A549 (cell line): ENCODE results near the gene LPIN3. TPM values are rescaled to one million over a fixed set of nuclear protein-coding genes. Genes with fewer than 3 reads are reported as not detected.

ENCODE experiments used
- ATAC-seq, 2 experiments: fragments of 200-7000 bp in 1 of 2; fragments of >200 bp in 1 of 2; cut with Nextera tagmentation in 1 of 2; cut with Tn5 transposase in 1 of 2; 3 replicates each; pipeline versions ENCODE4 v1.8.0 to v1.9.1; 2018 to 2020; ENCODE audit warnings: mild to moderate bottlenecking in 1 of 2, moderate library complexity in 1 of 2
- CTCF ChIA-PET: fragments of 300-600 bp; sonication (Branson Sonifier 250); formaldehyde crosslinking; extraction: SDS; loops from one replicate; lab custom pipeline; 2021; ENCODE audit warnings: antibody characterized with exemption, inconsistent platforms; lab: Yijun Ruan, JAX
- POLR2A ChIA-PET: fragments of 350-600 bp; formaldehyde crosslinking; extraction: SDS; loops from one replicate; lab custom pipeline; 2021; ENCODE audit warnings: antibody characterized with exemption, inconsistent platforms; lab: Yijun Ruan, JAX
- DNase-seq, 2 experiments: peaks; one replicate each; pipeline versions ENCODE4 v3.0.0 to v3.0.0-alpha.2; 2011 to 2016; ENCODE audit warnings: low read depth in 1 of 2, low spot score in 1 of 2
- FAIRE-seq: peaks from 2 replicates; lab custom pipeline; 2011; peaks lifted over from hg19 to GRCh38; lab: Jason Lieb, UNC
- H3K27ac ChIP-seq, 2 experiments: fragments of >200 bp; sonication (Bioruptor Twin); formaldehyde crosslinking; 3 replicates each; pipeline ENCODE4 v1.5.1; 2016 to 2017
- H3K4me1 ChIP-seq: fragments of >200 bp; sonication (Bioruptor Twin); formaldehyde crosslinking; 3 replicates; pipeline ENCODE4 v1.6.1; 2016
- H3K4me2 ChIP-seq: fragments of >200 bp; sonication (Bioruptor Twin); formaldehyde crosslinking; 3 replicates; pipeline ENCODE4 v1.6.1; 2016
- H3K4me3 ChIP-seq: fragments of >200 bp; sonication (Bioruptor Twin); formaldehyde crosslinking; 3 replicates; pipeline ENCODE4 v1.5.1; 2016
- H3K9me3 ChIP-seq: fragments of >200 bp; sonication (Bioruptor Twin); formaldehyde crosslinking; 3 replicates; pipeline ENCODE4 v1.6.1; 2016
- BHLHE40 ChIP-seq: IDR thresholded peaks from 2 replicates; pipeline ENCODE4 v1.6.1; 2012; ENCODE audit warnings: low read depth, low read length, inconsistent platforms
- CHD2 ChIP-seq: fragments of 150-350 bp; IDR thresholded peaks from 2 replicates; pipeline ENCODE4 v1.6.1; 2014; ENCODE audit warnings: low read length; ENCODE audit not compliant: partially characterized antibody
- EHMT2 ChIP-seq: fragments of 200-600 bp; sonication (generic); IDR thresholded peaks from 2 replicates; pipeline ENCODE4 v1.6.1; 2016; ENCODE audit warnings: antibody characterized with exemption, low read depth, mild to moderate bottlenecking, moderate library complexity
- FOSL2 ChIP-seq, 2 experiments: fragments of 450-650 bp in 1 of 2; fragments of >200 bp in 1 of 2; sonication (Bioruptor Twin) in 1 of 2; formaldehyde crosslinking; IDR thresholded peaks; 2 replicates each; pipeline versions ENCODE4 v1.5.0 to v1.6.1; 2016 to 2020; ENCODE audit warnings: mild to moderate bottlenecking in 1 of 2, moderate library complexity in 1 of 2
- FOXS1 ChIP-seq: fragments of 250-450 bp; sonication (Bioruptor Pico); IDR thresholded peaks from 2 replicates; pipeline ENCODE4 v1.5.0; 2020; ENCODE audit warnings: mild to moderate bottlenecking, moderate library complexity
- GATA3 ChIP-seq: IDR thresholded peaks from 2 replicates; pipeline ENCODE4 v1.6.1; 2012; ENCODE audit warnings: borderline replicate concordance
- HEYL ChIP-seq: fragments of 250-450 bp; sonication (Bioruptor Pico); IDR thresholded peaks from 2 replicates; pipeline ENCODE4 v1.8.0; 2021; ENCODE audit warnings: mild to moderate bottlenecking, moderate library complexity
- HOXA7 ChIP-seq: fragments of 250-450 bp; sonication (Bioruptor Pico); IDR thresholded peaks from 2 replicates; pipeline ENCODE4 v1.5.0; 2020; ENCODE audit warnings: mild to moderate bottlenecking, moderate library complexity
- HOXB5 ChIP-seq: fragments of 250-450 bp; sonication (Bioruptor Pico); IDR thresholded peaks from 2 replicates; pipeline ENCODE4 v1.5.0; 2020; ENCODE audit warnings: mild to moderate bottlenecking, moderate library complexity
- JUNB ChIP-seq: fragments of >200 bp; sonication (Bioruptor Twin); formaldehyde crosslinking; IDR thresholded peaks from 2 replicates; pipeline ENCODE4 v1.6.1; 2016
- KDM1A ChIP-seq: fragments of 200-600 bp; sonication (generic); IDR thresholded peaks from 2 replicates; pipeline ENCODE4 v1.6.1; 2016; ENCODE audit warnings: low read depth, mild to moderate bottlenecking
- KDM5A ChIP-seq: fragments of 200-600 bp; sonication (generic); IDR thresholded peaks from 2 replicates; pipeline ENCODE4 v1.6.1; 2016; ENCODE audit warnings: antibody characterized with exemption, mild to moderate bottlenecking
- MAZ ChIP-seq: fragments of 150-350 bp; IDR thresholded peaks from 2 replicates; pipeline ENCODE4 v1.6.1; 2014; ENCODE audit warnings: antibody characterized with exemption, low read depth, low read length, borderline replicate concordance
- NFE2L2 ChIP-seq: fragments of 150-350 bp; conservative IDR thresholded peaks from 2 replicates; pipeline ENCODE4 v1.6.1; 2014; ENCODE audit warnings: low read length
- PHF8 ChIP-seq: fragments of 200-600 bp; sonication (generic); IDR thresholded peaks from 2 replicates; pipeline ENCODE4 v1.6.1; 2016; ENCODE audit warnings: low read depth, mild to moderate bottlenecking, antibody characterized with exemption, moderate library complexity, borderline replicate concordance
- POLR2A ChIP-seq: IDR thresholded peaks from 2 replicates; pipeline ENCODE4 v1.6.1; 2012; ENCODE audit warnings: mild to moderate bottlenecking, low read length
- RAD21 ChIP-seq, 2 experiments: fragments of >200 bp in 1 of 2; sonication (Bioruptor Twin) in 1 of 2; formaldehyde crosslinking in 1 of 2; IDR thresholded peaks in 1 of 2; conservative IDR thresholded peaks in 1 of 2; 2 replicates in 1 of 2; 3 replicates in 1 of 2; pipeline ENCODE4 v1.6.1; 2012 to 2018; ENCODE audit warnings: inconsistent platforms in 1 of 2
- RNF2 ChIP-seq: fragments of 200-600 bp; sonication (generic); IDR thresholded peaks from 2 replicates; pipeline ENCODE4 v1.6.1; 2016; ENCODE audit warnings: low read depth, mild to moderate bottlenecking, antibody characterized with exemption, moderate library complexity, borderline replicate concordance
- SREBF2 ChIP-seq: fragments of 450-650 bp; IDR thresholded peaks from 2 replicates; pipeline ENCODE4 v1.6.1; 2014; ENCODE audit warnings: mild to moderate bottlenecking, moderate library complexity
- TFCP2L1 ChIP-seq: fragments of 250-450 bp; sonication (Bioruptor Pico); IDR thresholded peaks from 2 replicates; pipeline ENCODE4 v1.5.0; 2021; ENCODE audit warnings: mild to moderate bottlenecking
- ZC3H11A ChIP-seq: fragments of 450-650 bp; IDR thresholded peaks from 2 replicates; pipeline ENCODE4 v1.6.1; 2014; ENCODE audit warnings: antibody characterized with exemption, mild to moderate bottlenecking
- ZNF302 ChIP-seq: fragments of 250-450 bp; sonication (Bioruptor Pico); IDR thresholded peaks from 2 replicates; pipeline ENCODE4 v1.9.0; 2021; ENCODE audit warnings: inconsistent platforms, mild to moderate bottlenecking, moderate library complexity
- ZSCAN20 ChIP-seq: fragments of 250-450 bp; sonication (Bioruptor Pico); IDR thresholded peaks from 2 replicates; pipeline ENCODE4 v1.8.0; 2022; ENCODE audit warnings: mild to moderate bottlenecking, moderate library complexity
- WGBS: methylation state at CpG from one replicate; pipeline ENCODE4 v1.1.6; 2017; ENCODE audit errors: missing lambda C conversion rate; 5-methylcytosine and 5-hydroxymethylcytosine counted together
- polyA plus RNA-seq, 4 experiments: library from polyadenylated mRNA; depleted of rRNA in 3 of 4; stranded (reverse); fragments of >200 nt; fragmentation: RNase III in 1 of 4; extraction: RNeasy Plus Mini Kit Qiagen cat#74134 plus additional on column Dnase treatment in 1 of 4; gene quantifications; 2 replicates in 3 of 4; 3 replicates in 1 of 4; pipeline ENCODE4 v1.2.3, GENCODE V29; 2011 to 2017
- TF ChIP-seq, protein P1 (sequence below): fragments of 200-600 bp; sonication (generic); IDR thresholded peaks from 2 replicates; pipeline ENCODE4 v1.6.1; 2016; ENCODE audit warnings: antibody characterized with exemption, mild to moderate bottlenecking, moderate library complexity
- TF ChIP-seq, protein P2 (sequence below): fragments of 250-450 bp; sonication (Bioruptor Pico); IDR thresholded peaks from 2 replicates; pipeline ENCODE4 v1.5.0; 2021; ENCODE audit warnings: mild to moderate bottlenecking, moderate library complexity, borderline replicate concordance

The LPIN3 gene
- polyA plus RNA-seq, 2 of the 4 experiments (the other 2 are of a cell fraction), result 6.3 to 14.4 TPM

DNA sequence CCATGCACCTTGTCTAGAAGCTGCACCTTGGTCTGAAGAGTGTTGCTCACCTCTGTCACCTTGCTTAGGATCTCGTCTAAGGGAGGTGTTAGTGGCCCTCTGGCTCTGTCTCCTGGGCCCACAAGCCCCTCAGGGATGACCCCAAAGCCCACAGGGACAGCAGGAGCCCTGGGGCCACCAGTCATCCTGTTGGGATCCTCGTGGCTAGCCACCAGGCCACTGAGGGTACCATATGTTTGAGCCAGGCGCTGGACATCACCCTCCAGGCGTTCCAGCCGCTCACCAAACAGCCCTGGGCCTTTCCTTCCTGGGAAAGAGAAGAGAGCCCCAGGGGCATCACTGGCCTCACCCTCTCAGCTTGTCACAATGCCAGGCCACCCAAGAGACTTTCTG, 22.1 kb downstream of the LPIN3 start:
- no peak for ATAC-seq
- 75% methylated on average over 5 of the region's 5 CpGs for WGBS

DNA sequence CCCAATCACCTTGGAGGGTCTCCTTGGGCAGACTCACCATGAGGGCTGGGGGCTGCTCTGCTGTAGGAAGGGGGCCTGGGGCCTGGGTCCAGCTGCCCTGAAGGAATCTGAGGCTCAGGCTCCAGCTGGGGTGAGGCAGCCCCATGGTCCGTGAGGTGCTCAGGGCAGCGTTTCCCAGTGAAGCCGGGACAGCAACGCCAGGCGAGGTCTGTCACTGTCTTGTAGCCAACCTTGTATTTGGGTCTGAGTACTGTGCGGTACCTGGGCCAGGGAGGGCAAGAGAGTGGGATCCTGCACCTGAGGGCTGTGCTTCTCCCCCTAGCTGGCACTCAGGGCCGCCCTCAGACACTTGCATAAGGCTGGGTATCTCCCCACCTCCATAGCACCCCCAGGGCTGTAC, 23.0 kb downstream of the LPIN3 start:
- TF ChIP-seq ZNF302 (CRISPR knock-in tag), result no peak
- no peak for TF ChIP-seq EHMT2
- TF ChIP-seq GATA3, result no peak
- TF ChIP-seq RAD21 (conservative IDR thresholded peaks at IDR 0.05 in 1 of 2, IDR thresholded peaks at IDR 0.05 in 1 of 2), result no peak
- no peak for TF ChIP-seq SREBF2
- TF ChIP-seq BHLHE40, result no peak
- no peak for TF ChIP-seq KDM5A
- no peak for TF ChIP-seq FOSL2 (IDR thresholded peaks at IDR 0.05)
- no peak for TF ChIP-seq FOSL2 (CRISPR knock-in tag; IDR thresholded peaks at IDR 0.05)
- no peak for TF ChIP-seq KDM1A
- no peak for TF ChIP-seq HEYL (CRISPR knock-in tag)
- TF ChIP-seq JUNB, result no peak
- TF ChIP-seq, all 56 proteins: peak for 0
- H3K4me3 ChIP-seq, result no peak overlapping the region
- FAIRE-seq (no peak), ATAC-seq (no peak; a peak in 1 of 6 replicates), DNase-seq (no peak)
- H3K27ac ChIP-seq, result no peak overlapping the region
- CTCF ChIA-PET, result interaction anchor here (1.2 to 1.6 kb wide), 4 partner anchors 20 to 191 kb away, joined by 4 to 7 read pairs (median 5); partner anchors contain the start of gene LPIN3
- peaks cover 4% of the 10 kb centered on the region; the same call in 1 of the 3 replicates for H3K4me1 ChIP-seq
- H3K4me2 ChIP-seq, result no peak overlapping the region
- no peaks in the 10 kb centered on the region for H3K9me3 ChIP-seq
- 70% methylated on average over 7 of the region's 7 CpGs for WGBS
- POLR2A ChIA-PET, result no interaction called here

More for the DNA sequence above, 22.1 kb downstream of the LPIN3 start:
- no peak overlapping the region for H3K4me2 ChIP-seq
- H3K27ac ChIP-seq, result no peak overlapping the region
- no peaks in the 10 kb centered on the region for H3K9me3 ChIP-seq
- peaks cover 4% of the 10 kb centered on the region; the same call in 1 of the 3 replicates for H3K4me1 ChIP-seq
- H3K4me3 ChIP-seq, result no peak overlapping the region
- TF ChIP-seq RAD21 (conservative IDR thresholded peaks at IDR 0.05 in 1 of 2, IDR thresholded peaks at IDR 0.05 in 1 of 2) (no peak), ZSCAN20 (CRISPR knock-in tag) (no peak), KDM5A (no peak), HOXA7 (CRISPR knock-in tag) (no peak), PHF8 (no peak), NFE2L2 (no peak), RNF2 (no peak), HOXB5 (CRISPR knock-in tag) (no peak), TFCP2L1 (no peak), MAZ (no peak), ZC3H11A (no peak), KDM1A (no peak), FOXS1 (CRISPR knock-in tag) (no peak), POLR2A (no peak), CHD2 (no peak), HEYL (CRISPR knock-in tag) (no peak)
- TF ChIP-seq, protein P1, sequence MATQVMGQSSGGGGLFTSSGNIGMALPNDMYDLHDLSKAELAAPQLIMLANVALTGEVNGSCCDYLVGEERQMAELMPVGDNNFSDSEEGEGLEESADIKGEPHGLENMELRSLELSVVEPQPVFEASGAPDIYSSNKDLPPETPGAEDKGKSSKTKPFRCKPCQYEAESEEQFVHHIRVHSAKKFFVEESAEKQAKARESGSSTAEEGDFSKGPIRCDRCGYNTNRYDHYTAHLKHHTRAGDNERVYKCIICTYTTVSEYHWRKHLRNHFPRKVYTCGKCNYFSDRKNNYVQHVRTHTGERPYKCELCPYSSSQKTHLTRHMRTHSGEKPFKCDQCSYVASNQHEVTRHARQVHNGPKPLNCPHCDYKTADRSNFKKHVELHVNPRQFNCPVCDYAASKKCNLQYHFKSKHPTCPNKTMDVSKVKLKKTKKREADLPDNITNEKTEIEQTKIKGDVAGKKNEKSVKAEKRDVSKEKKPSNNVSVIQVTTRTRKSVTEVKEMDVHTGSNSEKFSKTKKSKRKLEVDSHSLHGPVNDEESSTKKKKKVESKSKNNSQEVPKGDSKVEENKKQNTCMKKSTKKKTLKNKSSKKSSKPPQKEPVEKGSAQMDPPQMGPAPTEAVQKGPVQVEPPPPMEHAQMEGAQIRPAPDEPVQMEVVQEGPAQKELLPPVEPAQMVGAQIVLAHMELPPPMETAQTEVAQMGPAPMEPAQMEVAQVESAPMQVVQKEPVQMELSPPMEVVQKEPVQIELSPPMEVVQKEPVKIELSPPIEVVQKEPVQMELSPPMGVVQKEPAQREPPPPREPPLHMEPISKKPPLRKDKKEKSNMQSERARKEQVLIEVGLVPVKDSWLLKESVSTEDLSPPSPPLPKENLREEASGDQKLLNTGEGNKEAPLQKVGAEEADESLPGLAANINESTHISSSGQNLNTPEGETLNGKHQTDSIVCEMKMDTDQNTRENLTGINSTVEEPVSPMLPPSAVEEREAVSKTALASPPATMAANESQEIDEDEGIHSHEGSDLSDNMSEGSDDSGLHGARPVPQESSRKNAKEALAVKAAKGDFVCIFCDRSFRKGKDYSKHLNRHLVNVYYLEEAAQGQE, result no peak
- TF ChIP-seq, protein P2, sequence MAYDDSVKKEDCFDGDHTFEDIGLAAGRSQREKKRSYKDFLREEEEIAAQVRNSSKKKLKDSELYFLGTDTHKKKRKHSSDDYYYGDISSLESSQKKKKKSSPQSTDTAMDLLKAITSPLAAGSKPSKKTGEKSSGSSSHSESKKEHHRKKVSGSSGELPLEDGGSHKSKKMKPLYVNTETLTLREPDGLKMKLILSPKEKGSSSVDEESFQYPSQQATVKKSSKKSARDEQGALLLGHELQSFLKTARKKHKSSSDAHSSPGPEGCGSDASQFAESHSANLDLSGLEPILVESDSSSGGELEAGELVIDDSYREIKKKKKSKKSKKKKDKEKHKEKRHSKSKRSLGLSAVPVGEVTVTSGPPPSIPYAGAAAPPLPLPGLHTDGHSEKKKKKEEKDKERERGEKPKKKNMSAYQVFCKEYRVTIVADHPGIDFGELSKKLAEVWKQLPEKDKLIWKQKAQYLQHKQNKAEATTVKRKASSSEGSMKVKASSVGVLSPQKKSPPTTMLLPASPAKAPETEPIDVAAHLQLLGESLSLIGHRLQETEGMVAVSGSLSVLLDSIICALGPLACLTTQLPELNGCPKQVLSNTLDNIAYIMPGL (CRISPR knock-in tag), result no peak
- ChIA-PET CTCF (interaction anchor here (0.6 to 1.6 kb wide), 3 partner anchors 19 to 190 kb away, joined by 4 to 7 read pairs (median 6); no protein-coding TSS in a partner anchor), POLR2A (no interaction called here)
- DNase-seq (no peak), FAIRE-seq (no peak)
